ENCODE data around the gene OSCAR. TPM values are rescaled to one million over a fixed set of nuclear protein-coding genes. Genes with fewer than 3 reads are reported as not detected.
"Not testable (repeated sequence)": the region's sequence is repeated elsewhere in the genome, so short reads cannot be mapped to it uniquely, and the experiment has no call there.

The OSCAR gene
- polyA plus RNA-seq, 4 donors, result 0.14 to 0.50 (median 0.24) TPM

DNA sequence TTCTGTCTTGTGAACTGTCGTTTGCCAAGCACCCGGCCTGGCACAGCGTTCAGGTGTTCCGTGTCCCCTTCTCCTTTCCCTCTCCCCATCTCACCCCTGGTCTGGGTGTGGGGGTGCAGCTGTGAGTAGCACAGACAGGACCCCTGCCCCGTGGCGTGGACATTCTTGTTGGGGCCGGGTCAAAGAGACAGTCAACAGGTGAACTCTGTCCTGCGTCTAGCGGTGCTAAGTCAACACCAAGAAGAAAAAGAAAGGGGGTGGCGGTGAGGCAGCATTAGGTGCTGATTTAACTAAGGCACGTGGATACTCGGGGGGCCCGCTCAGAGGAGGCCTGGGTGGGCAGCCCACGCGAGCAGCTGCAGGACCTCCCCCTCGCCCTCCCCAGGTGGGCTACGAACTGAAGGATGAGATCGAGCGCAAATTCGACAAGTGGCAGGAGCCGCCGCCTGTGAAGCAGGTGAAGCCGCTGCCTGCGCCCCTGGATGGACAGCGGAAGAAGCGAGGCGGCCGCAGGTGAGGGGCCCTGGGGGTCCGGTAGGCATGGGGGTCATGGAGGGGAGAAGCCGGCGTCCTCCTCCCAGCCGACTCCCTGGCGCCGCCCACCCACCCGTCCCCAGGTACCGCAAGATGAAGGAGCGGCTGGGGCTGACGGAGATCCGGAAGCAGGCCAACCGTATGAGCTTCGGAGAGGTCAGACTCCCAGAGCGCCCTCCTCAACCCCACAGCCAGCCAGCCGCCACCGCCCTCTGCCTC, 27.3 kb upstream of the OSCAR start:
- no peak for DNase-seq (ENCODE audit: low read depth in 4 of 4, low spot score in 3 of 4)

DNA sequence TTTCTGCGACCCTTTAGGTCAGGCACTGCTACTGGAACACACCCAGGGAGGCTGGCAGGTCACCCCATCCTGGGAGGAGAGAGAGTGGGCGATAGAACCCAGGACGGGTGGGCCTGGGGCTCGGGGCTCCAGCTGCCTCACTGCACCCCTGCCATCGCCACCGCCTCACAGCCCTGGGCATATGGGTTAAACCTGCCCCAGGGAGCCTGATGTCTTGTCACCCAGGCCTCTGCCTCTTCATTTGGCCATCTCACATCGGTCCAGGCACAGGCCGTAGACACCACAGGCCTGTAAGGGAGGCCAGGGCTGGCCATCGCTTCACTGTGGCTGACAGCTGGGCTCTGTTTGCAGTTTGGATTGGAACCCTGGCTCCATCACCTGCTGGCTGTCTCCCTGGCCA, 25.1 kb upstream of the OSCAR start:
- no peak for DNase-seq (ENCODE audit: low read depth in 4 of 4, low spot score in 3 of 4)

DNA sequence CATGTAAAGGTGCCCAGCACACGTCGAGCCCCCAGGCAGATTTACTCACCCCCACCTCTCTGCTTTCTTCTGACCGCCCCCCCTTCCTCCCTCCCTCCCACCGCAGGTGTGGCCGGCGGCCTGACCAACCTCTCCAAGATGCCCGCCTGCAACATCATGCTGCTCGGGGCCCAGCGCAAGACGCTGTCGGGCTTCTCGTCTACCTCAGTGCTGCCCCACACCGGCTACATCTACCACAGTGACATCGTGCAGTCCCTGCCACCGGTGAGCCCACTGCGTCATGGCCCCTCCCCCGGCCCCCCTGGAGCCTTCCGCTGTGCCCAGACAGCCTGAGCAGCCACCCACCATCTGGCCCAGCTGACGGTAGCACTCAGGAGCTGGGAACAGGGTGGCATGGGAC, 23.8 kb upstream of the OSCAR start:
- no peak for DNase-seq (ENCODE audit: low read depth in 4 of 4, low spot score in 3 of 4)

DNA sequence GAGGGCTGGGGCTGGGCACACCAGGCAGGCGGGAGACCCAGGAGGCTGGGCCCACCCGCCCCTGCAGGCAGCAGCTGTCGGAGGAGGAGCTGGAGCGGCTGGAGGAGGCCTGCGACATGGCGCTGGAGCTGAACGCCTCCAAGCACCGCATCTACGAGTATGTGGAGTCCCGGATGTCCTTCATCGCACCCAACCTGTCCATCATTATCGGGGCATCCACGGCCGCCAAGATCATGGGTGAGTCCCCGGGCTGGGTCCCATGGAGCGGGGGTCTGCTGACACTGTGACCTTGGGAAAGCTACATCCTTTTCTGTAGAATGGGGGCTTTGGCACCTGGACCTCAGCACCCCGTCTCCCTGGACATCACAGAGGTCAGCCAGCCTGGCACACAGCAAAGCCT, 23.1 kb upstream of the OSCAR start:
- no peak for DNase-seq (ENCODE audit: low read depth in 4 of 4, low spot score in 3 of 4)

DNA sequence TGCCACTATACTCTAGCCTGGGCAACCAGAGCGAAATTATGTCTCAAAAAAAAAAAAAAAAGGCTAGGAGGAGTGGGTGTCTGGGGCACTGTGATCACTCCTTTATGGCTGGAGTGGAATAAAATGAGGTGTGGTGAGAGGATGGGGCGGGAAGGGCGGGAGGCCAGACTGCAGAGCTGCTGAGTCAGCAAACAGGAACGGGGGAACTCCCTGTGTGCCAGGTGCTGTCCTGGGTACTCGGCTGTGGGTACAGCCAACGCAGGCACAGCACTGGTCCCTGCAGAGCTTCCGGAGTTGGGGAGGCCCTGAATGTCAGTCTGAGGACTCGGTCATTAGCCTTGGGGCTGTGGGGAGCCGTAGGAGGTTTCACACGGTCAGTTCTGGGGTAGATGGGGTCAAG, 20.7 kb upstream of the OSCAR start:
- DNase-seq (ENCODE audit: low read depth in 4 of 4, low spot score in 3 of 4), result no peak

DNA sequence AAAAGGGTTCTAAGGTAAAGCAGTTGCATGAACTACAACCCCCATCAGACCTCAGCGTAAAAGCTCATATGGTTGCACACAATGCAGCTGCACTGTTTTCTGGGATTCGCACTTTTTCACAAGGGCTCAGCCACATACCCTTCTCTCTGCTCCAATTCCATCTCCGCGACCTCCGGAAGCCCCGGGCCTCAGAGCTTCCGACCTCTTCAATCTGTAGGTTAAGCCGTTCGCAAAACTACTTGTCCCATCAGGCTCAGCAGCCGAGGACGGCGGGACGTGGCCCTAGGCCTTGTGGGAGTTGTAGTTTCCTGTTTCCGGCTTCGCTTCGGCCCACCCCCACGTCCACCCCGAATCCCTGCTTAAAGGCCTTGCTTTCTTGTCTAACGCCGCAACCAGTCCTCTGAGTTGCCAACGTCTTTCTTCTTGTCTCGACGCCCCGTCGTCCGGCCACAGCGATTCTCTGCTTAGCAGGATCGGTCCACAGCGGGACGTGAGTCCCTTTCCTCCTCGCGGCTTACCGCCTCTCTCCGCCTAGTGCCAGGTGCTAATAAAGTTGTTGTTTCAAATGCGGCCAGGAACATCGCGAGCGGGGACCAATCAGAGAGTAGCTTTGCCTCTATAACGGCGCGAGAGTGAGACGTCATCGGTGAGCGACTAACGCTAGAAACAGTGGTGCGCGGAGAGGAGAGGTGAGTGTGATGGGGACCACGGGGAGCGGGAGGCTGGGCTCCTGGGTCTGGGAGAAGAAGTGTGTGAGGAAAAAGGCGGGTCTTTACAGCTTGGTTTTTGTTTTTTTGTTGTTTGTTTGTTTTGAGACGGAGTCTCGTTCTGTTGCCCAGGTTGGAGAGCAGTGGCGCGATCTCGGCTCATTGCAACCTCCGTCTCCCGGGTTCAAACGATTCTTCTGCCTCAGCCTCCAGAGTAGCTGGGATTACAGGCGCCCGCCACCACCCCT, 14.8 kb upstream of the OSCAR start, which contains the start of the genes PRPF31 and TFPT:
TSS of gene PRPF31 (plus strand) at position 646 of the 955 bp plus-strand sequence. CDS start 2,525 bp downstream, outside the sequence.
TSS of gene TFPT (minus strand) at position 549 of the 955 bp plus-strand sequence. CDS start at position 161, 388 bp downstream.
- peak; percentile 97 to 99 (median 98) for DNase-seq (ENCODE audit: low read depth in 4 of 4, low spot score in 3 of 4)

DNA sequence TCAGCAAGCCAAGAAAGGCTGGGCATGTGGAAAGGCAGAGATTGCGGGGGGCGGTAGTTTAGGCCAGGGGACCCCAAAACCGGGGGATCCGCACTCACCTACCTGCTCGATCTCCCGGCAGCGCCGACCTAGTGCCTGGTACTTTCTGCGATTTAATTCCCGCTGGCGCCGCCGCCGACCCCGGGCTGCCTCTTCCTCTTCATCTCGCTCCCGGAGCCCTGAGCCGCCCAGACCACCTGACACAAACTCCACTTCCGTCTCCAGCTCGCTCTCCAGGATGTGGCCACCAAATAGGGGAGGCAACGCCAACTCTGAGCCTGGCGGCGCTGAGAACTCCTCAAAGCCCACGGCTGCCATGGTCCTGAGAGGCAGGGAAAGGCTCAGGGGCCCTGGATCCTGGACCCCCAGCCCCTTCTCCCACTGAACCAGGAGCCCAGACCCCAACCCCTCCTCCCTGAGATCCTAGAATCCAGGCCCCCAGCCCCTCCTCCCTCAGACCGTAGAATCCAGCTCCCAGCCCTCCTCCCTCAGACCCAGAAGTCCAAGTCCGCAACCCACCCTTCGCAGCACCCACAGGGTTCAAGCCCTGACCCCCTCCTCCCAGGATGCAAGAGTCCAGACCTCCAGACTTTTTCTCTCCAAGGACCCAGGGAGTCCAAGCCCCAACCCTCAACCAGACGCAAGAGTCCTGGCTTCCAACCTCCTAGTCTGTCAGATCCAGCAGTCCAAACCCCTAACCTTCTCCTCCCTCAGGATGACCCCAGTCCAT, 13.9 kb upstream of the OSCAR start:
- no peak for DNase-seq (ENCODE audit: low read depth in 4 of 4, low spot score in 3 of 4)

DNA sequence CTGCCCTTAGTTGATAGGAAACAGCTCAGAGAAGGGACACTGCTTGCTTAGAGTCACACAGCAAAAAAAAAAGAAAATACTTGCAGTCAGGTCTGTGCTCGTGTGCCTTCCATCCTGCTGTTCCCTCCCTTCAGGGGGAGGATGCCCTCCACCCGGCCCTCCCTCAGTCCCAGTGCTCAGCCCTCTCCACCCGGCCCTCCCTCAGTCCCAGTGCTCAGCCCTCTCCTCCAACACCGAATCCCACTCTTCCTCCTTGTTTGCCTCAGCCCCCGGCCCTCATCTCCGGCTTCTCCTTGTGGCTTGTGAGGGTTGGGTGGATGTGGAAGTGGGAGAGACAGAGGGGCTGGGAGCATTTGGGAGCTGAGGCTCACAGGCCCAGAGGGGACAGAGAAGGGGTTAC, 9.0 kb upstream of the OSCAR start:
- no peak for DNase-seq (ENCODE audit: low read depth in 4 of 4, low spot score in 3 of 4)

DNA sequence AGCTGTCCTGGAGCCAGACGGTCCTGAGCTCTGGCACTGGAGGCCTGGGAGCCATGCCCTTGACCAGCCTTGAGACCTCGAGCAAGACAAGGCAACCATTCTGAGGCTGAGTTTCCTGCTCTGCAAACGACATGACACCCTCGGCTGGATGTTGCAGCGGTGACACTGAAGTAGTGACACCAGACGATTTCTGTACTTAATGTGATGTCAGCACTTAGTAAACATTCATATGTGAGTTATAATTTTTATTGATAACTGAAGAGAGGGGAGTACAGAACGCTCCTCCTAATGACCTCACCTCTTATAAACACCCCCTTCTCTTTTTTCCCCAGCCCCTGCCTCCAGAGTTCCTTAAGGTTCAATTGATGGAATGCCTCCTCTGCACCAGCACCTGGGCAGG, 7.9 kb upstream of the OSCAR start:
- no peak for DNase-seq (ENCODE audit: low read depth in 4 of 4, low spot score in 3 of 4)

DNA sequence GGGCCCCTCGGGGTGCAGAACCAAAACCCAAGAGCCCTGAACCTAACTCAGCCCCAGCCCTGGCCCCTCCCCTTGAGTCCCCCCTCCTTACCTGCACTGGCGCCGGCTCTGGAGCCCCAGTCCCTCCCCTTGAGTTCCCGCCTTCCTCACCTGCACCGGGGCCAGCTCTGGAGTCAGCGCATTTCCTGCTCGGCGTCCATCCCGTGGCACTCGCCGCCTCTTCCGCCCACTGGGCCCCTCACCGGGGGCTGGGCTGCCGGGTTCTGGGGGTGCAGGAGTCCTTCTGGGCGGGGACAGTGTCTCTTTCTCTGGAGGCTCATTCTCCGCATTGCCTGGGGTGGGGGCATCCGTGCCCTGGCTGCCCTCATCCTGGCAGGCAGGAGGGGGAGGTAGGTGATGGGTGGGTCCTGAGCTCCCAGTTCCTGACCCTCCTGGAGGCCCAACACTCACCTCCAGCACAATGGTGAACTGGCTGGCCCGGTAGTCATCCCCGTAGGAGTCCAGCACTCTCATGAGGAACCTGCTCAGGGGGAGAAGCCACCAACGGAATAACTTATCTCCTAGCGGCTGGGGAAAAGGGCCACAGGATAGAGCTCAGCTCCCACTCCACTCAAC, 7.4 kb upstream of the OSCAR start:
- DNase-seq (ENCODE audit: low read depth in 4 of 4, low spot score in 3 of 4), result no peak

DNA sequence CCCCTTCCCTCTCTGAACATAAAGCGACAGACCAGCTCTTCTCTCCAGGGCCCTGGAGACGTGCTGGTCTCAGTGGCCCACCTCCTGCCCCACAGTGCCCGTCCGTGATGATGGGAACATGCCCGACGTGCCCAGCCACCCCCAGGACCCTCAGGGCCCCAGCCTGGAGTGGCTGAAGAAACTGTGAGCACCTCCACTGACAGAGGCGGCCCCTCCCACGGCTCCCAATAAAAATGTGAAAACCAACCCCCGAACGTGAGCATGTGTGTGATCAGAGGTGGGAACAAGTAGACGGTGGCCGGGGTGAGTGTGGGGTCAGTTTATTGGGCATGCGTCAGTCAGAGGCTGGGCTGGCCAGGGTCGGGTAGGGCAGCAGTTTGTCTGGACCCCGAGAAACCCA, 6.1 kb upstream of the OSCAR start:
- DNase-seq (ENCODE audit: low read depth in 4 of 4, low spot score in 3 of 4), result no peak

DNA sequence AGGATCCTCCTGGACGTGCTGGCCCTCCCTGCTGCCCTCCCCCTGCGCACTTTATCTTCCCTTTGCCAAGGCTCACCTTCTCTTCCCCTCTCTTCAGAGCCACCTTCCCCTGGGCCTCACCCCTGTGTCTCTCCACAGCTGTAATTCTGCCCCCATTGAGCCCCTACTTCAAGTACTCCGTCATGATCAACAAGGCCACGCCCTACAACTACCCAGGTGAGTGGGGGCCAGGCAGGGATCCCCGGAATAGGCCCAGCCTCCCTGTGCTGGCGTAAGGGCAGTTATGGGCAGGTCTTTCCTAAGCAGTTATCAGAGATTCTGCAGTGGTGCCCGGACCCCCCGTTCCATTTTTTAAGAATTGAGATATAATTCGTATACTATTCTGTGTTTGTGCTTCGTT, 5.2 kb upstream of the OSCAR start:
- no peak for DNase-seq (ENCODE audit: low read depth in 4 of 4, low spot score in 3 of 4)

DNA sequence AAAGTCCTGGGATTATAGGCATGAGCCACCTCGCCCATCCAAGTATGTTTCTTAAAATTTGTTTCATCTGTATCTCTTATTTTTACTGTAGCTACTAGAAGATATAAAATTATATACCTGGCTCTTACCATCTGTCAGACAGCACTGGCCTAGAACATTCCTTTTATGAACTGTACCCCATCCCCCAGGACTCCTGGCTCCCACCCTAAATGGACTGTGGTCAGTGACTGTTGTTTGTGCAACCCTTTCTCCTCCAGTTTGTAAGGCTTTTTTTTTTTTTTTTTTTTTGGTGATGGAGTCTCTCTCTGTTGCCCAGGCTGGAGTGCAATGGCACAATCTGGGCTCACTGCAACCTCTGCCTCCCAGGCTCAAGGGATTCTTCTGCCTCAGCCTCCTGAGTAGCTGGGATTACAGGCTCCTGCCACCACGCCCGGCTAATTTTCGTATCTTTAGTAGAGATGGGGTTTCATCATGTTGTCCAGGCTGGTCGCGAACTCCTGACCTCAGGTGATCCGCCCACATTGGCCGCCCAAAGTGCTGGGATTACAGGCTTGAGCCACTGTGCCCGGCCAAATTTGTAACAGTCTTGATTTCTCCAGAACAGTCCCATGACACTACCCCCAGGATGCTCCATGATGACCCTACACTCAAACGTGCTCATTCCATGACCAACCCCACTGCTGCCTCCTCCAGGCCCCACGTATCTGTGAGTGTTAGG, 4.6 kb upstream of the OSCAR start:
- no peak for DNase-seq (ENCODE audit: low read depth in 4 of 4, low spot score in 3 of 4)

DNA sequence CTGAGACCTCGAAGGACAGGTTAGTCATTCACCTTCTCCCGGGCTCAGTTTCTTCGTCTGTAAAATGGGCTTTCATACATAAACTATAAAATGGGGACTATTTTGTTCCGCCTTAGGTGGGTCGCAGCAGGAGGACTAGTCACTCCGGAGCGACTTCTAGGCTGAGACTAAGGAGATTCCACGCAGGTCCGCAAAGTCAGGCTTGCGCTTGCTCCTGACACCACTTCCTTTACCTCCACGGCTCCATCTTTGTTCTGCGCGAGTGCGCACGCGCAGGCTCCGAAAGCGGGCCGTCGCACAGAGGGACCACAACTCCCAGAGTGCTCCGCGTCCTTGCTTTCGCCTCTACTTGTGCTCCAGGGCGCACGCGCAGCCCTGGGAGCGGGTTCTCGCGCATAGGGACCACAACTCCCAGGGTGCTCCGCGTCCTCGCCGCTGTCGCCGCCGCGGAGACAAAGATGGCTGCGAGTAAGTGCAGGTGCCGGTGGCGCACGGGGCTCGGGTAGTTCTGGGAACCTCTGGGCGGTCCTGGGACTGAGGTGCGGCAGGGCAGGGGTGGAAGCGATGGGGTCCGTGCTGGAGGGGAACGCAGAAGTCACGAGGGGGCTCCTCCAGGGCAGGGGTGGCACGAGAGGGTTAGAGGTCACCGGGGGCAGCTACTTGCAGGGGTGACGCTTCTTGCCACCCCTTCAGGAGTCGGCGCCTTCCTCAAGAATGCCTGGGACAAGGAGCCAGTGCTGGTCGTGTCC, 2.0 kb upstream of the OSCAR start, which contains the start of gene NDUFA3:
TSS of gene NDUFA3 (plus strand) at position 435 of the 749 bp plus-strand sequence. CDS start at position 459, 24 bp downstream.
- DNase-seq (ENCODE audit: low read depth in 4 of 4, low spot score in 3 of 4), result peak; percentile 95 to 98 (median 97)

DNA sequence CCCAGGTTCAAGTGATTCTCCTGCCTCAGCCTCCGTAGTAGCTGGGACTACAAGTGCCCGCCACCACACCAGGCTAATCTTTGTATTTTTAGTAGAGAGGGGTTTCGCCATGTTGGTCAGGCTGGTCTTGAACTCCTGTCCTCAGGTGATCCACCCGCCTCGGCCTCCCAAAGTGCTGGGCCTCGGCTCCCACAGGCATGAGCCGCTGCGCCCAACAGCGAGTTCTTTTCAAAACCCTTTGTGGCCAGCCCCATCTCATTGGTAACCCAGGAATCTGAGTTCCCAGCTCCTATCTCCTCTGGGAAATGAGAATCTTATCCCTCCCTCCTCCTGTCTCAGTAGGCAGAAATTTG, 724 bp downstream of the OSCAR start:
- not testable (repeated sequence) for DNase-seq (ENCODE audit: low read depth in 4 of 4, low spot score in 3 of 4)

DNA sequence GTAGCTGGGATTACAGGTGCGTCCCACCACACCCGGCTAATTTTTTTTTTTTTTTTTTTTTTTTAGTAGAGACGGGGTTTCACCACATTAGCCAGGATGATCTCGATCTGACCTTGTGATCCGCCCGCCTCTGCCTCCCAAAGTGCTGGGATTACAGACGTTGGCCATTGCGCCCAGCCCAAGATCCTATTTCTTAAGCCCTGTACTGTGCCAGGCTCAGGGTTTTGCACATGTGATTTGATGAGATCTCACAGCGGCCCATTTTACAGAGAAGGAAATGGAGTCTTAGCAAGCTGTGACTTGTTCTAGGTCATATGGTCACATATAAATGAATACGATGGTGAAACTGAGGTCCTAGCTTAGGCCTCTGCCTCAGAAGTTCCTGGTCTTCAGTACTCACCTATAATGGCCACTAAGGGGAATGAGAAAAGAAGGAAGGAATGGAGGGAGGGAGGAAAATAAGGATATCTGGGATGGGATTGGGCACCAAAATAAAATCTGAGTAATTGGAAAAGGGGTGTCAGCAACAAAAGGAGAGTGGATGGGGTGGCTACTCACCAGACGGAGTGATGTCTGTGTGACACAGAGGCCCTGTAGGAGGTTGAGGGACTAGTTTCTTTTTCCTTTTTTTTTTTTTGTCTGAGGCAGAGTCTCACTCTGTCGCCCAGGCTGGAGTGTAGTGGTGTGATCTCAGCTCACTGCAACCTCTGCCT, 1.3 kb downstream of the OSCAR start:
- no peak for DNase-seq (ENCODE audit: low read depth in 4 of 4, low spot score in 3 of 4)

DNA sequence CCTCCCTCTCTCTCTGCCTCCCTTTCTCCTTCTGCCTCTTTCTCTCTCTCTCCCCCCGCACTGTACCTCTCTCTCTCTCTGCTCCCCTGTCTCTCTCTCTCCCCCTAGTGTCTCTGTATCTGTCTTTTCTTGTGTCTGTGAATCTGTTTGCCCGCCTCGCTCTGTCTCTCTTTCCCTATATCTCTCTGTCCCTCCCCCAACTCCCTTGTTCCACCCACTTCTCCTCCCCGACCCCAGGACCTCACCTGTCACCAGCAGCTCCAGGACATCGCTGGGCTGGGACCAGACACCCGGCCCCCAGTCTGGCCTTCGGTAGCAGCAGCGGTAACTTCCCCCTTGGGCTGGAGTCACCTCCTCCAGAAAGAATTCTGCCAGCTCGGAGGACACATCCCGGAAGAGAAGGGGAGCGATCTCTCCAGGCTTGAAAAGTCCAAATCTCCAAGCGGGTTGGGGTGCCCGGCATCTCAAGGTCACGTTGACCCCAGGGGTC, 3.9 kb downstream of the OSCAR start:
- DNase-seq (ENCODE audit: low read depth in 4 of 4, low spot score in 3 of 4), result no peak
